ENCODE measurements around the gene LRRC49. TPM values are rescaled to one million over a fixed set of nuclear protein-coding genes. Genes with fewer than 3 reads are reported as not detected.

Gene LRRC49
- total RNA-seq, 2 experiments from 2014 or later, result not detected

DNA sequence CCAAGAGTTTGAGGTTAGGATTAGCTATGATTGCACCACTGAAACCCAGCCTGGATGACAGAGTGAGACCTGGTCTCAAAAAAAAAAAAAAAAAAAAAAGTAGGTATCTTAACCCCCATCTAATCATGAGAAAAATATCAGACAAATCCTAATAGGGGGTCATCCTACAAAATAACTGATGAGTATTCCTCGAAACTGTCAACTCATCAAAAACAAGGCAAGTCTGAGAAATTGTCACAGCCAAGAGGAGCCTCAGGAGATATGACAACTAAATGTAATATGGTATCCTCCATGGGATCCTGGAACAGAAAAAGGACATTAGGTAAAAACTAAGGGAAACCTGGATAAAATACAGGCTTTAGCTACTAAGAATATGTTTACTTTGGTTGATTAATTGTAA lies 70.6 kb downstream of the LRRC49 start:
- CTCF ChIA-PET (ENCODE audit: unreplicated experiment), result no interaction called here
- Histone ChIP-seq H3K79me2 (ENCODE audit: insufficient read depth, low read depth, low read length) (no peaks in the 10 kb centered on the region), H4K20me1 (ENCODE audit: insufficient read depth, low read length) (no peaks in the 10 kb centered on the region), H3K4me3 (ENCODE audit: low read depth, low read length, poor library complexity, severe bottlenecking) (no peak overlapping the region), H3K9me2 (ENCODE audit: insufficient read depth, low read length) (no peaks in the 10 kb centered on the region), H3K9me3 (ENCODE audit: low read length) (no peaks in the 10 kb centered on the region), H3K4me1 (ENCODE audit: insufficient read depth, low read length, poor library complexity, severe bottlenecking) (no peaks in the 10 kb centered on the region), H3K4me2 (ENCODE audit: low read length) (no peak overlapping the region), H3K27ac (ENCODE audit: low read depth, low read length, poor library complexity, severe bottlenecking) (no peak overlapping the region), H2AFZ (ENCODE audit: low read length) (no peak overlapping the region), H3K36me3 (ENCODE audit: insufficient read depth, low read length) (no peaks in the 10 kb centered on the region)
- no peak for DNase-seq (ENCODE audit: low spot score)
- intact Hi-C loops (cut with micrococcal nuclease; ENCODE audit: unreplicated experiment), result no loop called here
- TF ChIP-seq EZH2phosphoT487 (IDR thresholded peaks at IDR 0.05; ENCODE audit: borderline replicate concordance, low read depth, low read length), result no peak
- TF ChIP-seq, protein P1, sequence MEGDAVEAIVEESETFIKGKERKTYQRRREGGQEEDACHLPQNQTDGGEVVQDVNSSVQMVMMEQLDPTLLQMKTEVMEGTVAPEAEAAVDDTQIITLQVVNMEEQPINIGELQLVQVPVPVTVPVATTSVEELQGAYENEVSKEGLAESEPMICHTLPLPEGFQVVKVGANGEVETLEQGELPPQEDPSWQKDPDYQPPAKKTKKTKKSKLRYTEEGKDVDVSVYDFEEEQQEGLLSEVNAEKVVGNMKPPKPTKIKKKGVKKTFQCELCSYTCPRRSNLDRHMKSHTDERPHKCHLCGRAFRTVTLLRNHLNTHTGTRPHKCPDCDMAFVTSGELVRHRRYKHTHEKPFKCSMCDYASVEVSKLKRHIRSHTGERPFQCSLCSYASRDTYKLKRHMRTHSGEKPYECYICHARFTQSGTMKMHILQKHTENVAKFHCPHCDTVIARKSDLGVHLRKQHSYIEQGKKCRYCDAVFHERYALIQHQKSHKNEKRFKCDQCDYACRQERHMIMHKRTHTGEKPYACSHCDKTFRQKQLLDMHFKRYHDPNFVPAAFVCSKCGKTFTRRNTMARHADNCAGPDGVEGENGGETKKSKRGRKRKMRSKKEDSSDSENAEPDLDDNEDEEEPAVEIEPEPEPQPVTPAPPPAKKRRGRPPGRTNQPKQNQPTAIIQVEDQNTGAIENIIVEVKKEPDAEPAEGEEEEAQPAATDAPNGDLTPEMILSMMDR (conservative IDR thresholded peaks at IDR 0.05; ENCODE audit: low read length), result no peak
- no TSS peak for BruUV-seq (replicated peaks)
- POLR2A ChIA-PET, result no interaction called here

DNA sequence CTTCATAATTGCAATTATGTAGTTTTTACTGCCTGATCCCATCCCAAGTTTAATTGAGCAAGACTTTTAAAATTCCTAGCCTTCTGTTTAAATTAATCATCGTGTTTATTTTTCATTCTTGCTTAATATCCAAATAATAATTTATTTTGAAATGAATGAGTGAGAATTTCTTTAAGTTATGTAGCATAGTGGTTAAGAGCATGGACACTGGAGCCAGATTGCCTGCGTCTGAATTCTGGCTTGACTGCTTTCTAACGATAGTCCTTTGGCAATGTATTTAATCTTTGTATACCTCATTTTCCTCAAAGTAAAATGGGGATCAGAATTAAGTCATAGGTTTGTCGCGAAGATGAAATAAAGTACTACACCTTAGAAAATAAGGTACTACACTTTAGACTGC lies 71.4 kb downstream of the LRRC49 start:
- POLR2A ChIA-PET, result no interaction called here

DNA sequence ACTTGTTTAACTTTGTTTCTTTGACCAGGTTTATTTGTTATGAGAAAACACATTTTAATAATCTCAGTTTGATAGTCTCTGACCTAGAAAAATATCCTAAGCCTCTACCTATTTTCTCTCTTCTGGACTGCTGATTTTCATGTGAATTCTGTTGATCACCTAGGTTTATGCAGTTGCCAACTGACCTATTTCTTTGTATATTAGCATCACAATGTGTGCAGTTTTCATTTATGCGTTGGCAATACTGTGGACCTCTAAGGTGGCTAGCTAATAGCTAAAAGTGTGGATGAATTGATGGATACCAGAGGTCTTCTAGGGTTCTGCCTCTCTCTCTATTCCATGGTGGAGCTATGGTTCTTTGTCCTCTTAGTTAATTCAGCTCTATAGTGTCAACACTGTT lies 72.1 kb downstream of the LRRC49 start:
- Histone ChIP-seq H3K4me3 (ENCODE audit: low read depth, low read length, poor library complexity, severe bottlenecking) (no peak overlapping the region), H3K4me2 (ENCODE audit: low read length) (no peak overlapping the region), H3K27ac (ENCODE audit: low read depth, low read length, poor library complexity, severe bottlenecking) (no peak overlapping the region), H3K4me1 (ENCODE audit: insufficient read depth, low read length, poor library complexity, severe bottlenecking) (no peaks in the 10 kb centered on the region), H3K79me2 (ENCODE audit: insufficient read depth, low read depth, low read length) (no peaks in the 10 kb centered on the region), H4K20me1 (ENCODE audit: insufficient read depth, low read length) (no peaks in the 10 kb centered on the region), H2AFZ (ENCODE audit: low read length) (no peak overlapping the region), H3K9me3 (ENCODE audit: low read length) (no peaks in the 10 kb centered on the region), H3K36me3 (ENCODE audit: insufficient read depth, low read length) (no peaks in the 10 kb centered on the region), H3K9me2 (ENCODE audit: insufficient read depth, low read length) (no peaks in the 10 kb centered on the region)
- no TSS peak for BruUV-seq (replicated peaks)
- ChIA-PET CTCF (ENCODE audit: unreplicated experiment) (no interaction called here), POLR2A (no interaction called here)
- intact Hi-C loops (cut with micrococcal nuclease; ENCODE audit: unreplicated experiment), result no loop called here
- no peak for DNase-seq (ENCODE audit: low spot score)
- TF ChIP-seq, protein P1 (conservative IDR thresholded peaks at IDR 0.05; ENCODE audit: low read length), result no peak
- no peak for TF ChIP-seq EZH2phosphoT487 (IDR thresholded peaks at IDR 0.05; ENCODE audit: borderline replicate concordance, low read depth, low read length)

More for the DNA sequence above, 71.4 kb downstream of the LRRC49 start:
- CTCF ChIA-PET (ENCODE audit: unreplicated experiment), result no interaction called here
- H3K4me1 ChIP-seq (ENCODE audit: insufficient read depth, low read length, poor library complexity, severe bottlenecking), result no peaks in the 10 kb centered on the region
- H2AFZ ChIP-seq (ENCODE audit: low read length), result no peak overlapping the region
- H3K36me3 ChIP-seq (ENCODE audit: insufficient read depth, low read length), result no peaks in the 10 kb centered on the region
- H3K4me2 ChIP-seq (ENCODE audit: low read length), result no peak overlapping the region
- intact Hi-C loops (cut with micrococcal nuclease; ENCODE audit: unreplicated experiment), result no loop called here
- no peak for DNase-seq (ENCODE audit: low spot score)
- no peaks in the 10 kb centered on the region for H4K20me1 ChIP-seq (ENCODE audit: insufficient read depth, low read length)
- H3K4me3 ChIP-seq (ENCODE audit: low read depth, low read length, poor library complexity, severe bottlenecking), result no peak overlapping the region
- H3K9me3 ChIP-seq (ENCODE audit: low read length), result no peaks in the 10 kb centered on the region
- no TSS peak for BruUV-seq (replicated peaks)
- no peak overlapping the region for H3K27ac ChIP-seq (ENCODE audit: low read depth, low read length, poor library complexity, severe bottlenecking)
- no peaks in the 10 kb centered on the region for H3K9me2 ChIP-seq (ENCODE audit: insufficient read depth, low read length)
- TF ChIP-seq, protein P1 (conservative IDR thresholded peaks at IDR 0.05; ENCODE audit: low read length), result no peak
- no peak for TF ChIP-seq EZH2phosphoT487 (IDR thresholded peaks at IDR 0.05; ENCODE audit: borderline replicate concordance, low read depth, low read length)
- no peaks in the 10 kb centered on the region for H3K79me2 ChIP-seq (ENCODE audit: insufficient read depth, low read depth, low read length)
